ENCODE data around the gene XRRA1. TPM values are rescaled to one million over a fixed set of nuclear protein-coding genes. Genes with fewer than 3 reads are reported as not detected.
A peak's percentile ranks its signal among the peaks of the same experiment; 100 is the strongest.

Gene XRRA1
- total and polyA plus RNA-seq, 2 of the 4 experiments (the other 2 are of a cell fraction): 5.4 to 6.3 TPM

DNA sequence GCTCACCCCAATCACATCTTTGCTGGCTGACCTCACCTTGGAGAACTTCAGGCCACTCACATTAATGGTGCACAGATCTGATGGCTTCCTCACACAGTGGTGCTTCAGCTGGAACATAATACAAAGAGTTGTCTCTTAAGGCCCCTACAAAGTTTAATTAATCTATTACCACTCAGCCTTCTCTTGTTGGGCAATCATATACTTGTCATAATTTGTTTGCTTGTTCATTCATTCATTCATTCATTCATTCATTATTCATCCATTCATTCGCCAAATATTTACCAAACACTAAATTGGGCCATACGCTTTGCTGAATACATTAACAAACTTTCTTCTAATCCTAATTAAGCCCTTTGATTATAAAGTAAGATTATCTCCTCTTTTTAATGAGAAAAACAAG is 15.1 kb downstream of the XRRA1 start:
- Histone ChIP-seq H2AFZ (replicated peaks; ENCODE audit: low read length, poor library complexity) (no peak overlapping the region), H2AK9ac (replicated peaks; ENCODE audit: low read depth, low read length, poor library complexity) (no peak overlapping the region), H3K9ac (ENCODE audit: low read depth, low read length) (no peak overlapping the region), H2BK20ac (ENCODE audit: low read depth, low read length) (peak overlapping the region; percentile 17; the same call in 1 of the 2 replicates), H4K91ac (ENCODE audit: insufficient read depth, low read depth, low read length) (no peak overlapping the region), H3K56ac (ENCODE audit: extremely low read depth, insufficient read depth, low read length) (no peak overlapping the region), H3K4me2 (ENCODE audit: low read depth, low read length) (no peak overlapping the region), H3K18ac (ENCODE audit: low read depth, low read length) (no peak overlapping the region), H3K36me3 (ENCODE audit: control insufficient read depth, insufficient read depth, low read length) (peaks cover 11% of the 10 kb centered on the region), H3K4me1 (ENCODE audit: control insufficient read depth, insufficient read depth, low read length) (peaks cover 11% of the 10 kb centered on the region), H2BK15ac (ENCODE audit: low read depth, low read length) (no peak overlapping the region), H2BK5ac (ENCODE audit: low read depth, low read length, poor library complexity, severe bottlenecking) (peak overlapping the region; percentile 42), H3K23ac (ENCODE audit: low read depth, low read length) (no peak overlapping the region), H3K4me3 (ENCODE audit: insufficient read depth, low read depth, low read length) (no peak overlapping the region), H3K9me3 (ENCODE audit: control insufficient read depth, insufficient read depth, low read length) (no peaks in the 10 kb centered on the region), H4K5ac (ENCODE audit: low read depth, low read length) (no peak overlapping the region), H3K79me1 (ENCODE audit: low read depth in 1 of 2, low read length in 2 of 2) (peaks cover 0 to 19% of the 10 kb centered on the region in 2 experiments; a peak in 1 of 4 replicates), H3K27me3 (ENCODE audit: control insufficient read depth, insufficient read depth, low read length) (no peaks in the 10 kb centered on the region), H3K14ac (replicated peaks; ENCODE audit: low read depth, low read length) (no peak overlapping the region), H4K8ac (ENCODE audit: low read depth in 2 of 2, low read length in 2 of 2) (peak overlapping the region in 1 of 2 experiments; percentile 37; a peak in 1 of 4 replicates), H2AK5ac (ENCODE audit: low read depth, low read length) (peak overlapping the region; percentile 71; the same call in 1 of the 2 replicates), H3K9me1 (ENCODE audit: insufficient read depth, low read length) (peaks cover 4% of the 10 kb centered on the region; the same call in 1 of the 2 replicates), H2BK120ac (ENCODE audit: low read depth, low read length) (peak overlapping the region; percentile 52; the same call in 1 of the 2 replicates), H3K4ac (ENCODE audit: low read depth, low read length) (peak overlapping the region; percentile 56), H4K20me1 (ENCODE audit: insufficient read depth, low read length) (no peaks in the 10 kb centered on the region), H3K27ac (ENCODE audit: insufficient read depth, low read length) (no peak overlapping the region)
- no peak for DNase-seq
- ChIA-PET POLR2A (ENCODE audit: unreplicated experiment) (no interaction called here), CTCF (no interaction called here)
- intact Hi-C loops (cut with micrococcal nuclease) (no loop called here), in situ Hi-C loops (cut with MboI; ENCODE audit: low sequenced_read_pairs) (no loop called here), dilution Hi-C loops (cut with HindIII; ENCODE audit: low sequenced_read_pairs, unreplicated experiment) (no loop called here)
- WGBS, 2 experiments (ENCODE audit: extremely low coverage in 2 of 2, insufficient read length in 1 of 2): 100% methylated on average over 2 of the region's 2 CpGs; no CpG with 5 or more reads in 1 of the 2 experiments
- no peak for ATAC-seq (ENCODE audit: low read depth)
- TF ChIP-seq CHD1 (IDR thresholded peaks at IDR 0.05; ENCODE audit: low read depth, low read length) (no peak), BHLHE40 (IDR thresholded peaks at IDR 0.05; ENCODE audit: low read depth, low read length) (no peak), MXI1 (IDR thresholded peaks at IDR 0.05; ENCODE audit: borderline replicate concordance, low read depth, low read length) (no peak), MAZ (IDR thresholded peaks at IDR 0.05; ENCODE audit: borderline replicate concordance, low read depth, low read length) (no peak), RFX5 (IDR thresholded peaks at IDR 0.05; ENCODE audit: low read depth, low read length) (no peak), CEBPB (IDR thresholded peaks at IDR 0.05; ENCODE audit: low read depth, low read length) (no peak), RAD21 (IDR thresholded peaks at IDR 0.05; ENCODE audit: low read length) (no peak)
- TF ChIP-seq, protein P1, sequence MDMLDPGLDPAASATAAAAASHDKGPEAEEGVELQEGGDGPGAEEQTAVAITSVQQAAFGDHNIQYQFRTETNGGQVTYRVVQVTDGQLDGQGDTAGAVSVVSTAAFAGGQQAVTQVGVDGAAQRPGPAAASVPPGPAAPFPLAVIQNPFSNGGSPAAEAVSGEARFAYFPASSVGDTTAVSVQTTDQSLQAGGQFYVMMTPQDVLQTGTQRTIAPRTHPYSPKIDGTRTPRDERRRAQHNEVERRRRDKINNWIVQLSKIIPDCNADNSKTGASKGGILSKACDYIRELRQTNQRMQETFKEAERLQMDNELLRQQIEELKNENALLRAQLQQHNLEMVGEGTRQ (IDR thresholded peaks at IDR 0.05; ENCODE audit: low read depth, low read length): no peak
- no TSS peak for BruUV-seq (replicated peaks)
